Thyroid gland (tissue), 4 donors: ENCODE measurements around the gene COL27A1.

Source experiments
- POLR2A ChIP-seq, 2 donors: fragments of 450-650 bp; IDR thresholded peaks; one replicate each; pipeline ENCODE4 v1.6.1; 2017; ENCODE audit warnings: antibody characterized with exemption in 2 of 2, mild to moderate bottlenecking in 2 of 2, moderate library complexity in 1 of 2
- TF ChIP-seq, protein P1 (sequence below), 6 experiments: fragments of 200-600 bp in 3 of 6; fragments of 450-650 bp in 3 of 6; sonication (generic) in 3 of 6; IDR thresholded peaks; one replicate each; pipeline ENCODE4 v1.5.1; 2016 to 2019; ENCODE audit warnings: antibody characterized with exemption in 6 of 6, mild to moderate bottlenecking in 2 of 6, inconsistent platforms in 1 of 6, moderate library complexity in 1 of 6

DNA sequence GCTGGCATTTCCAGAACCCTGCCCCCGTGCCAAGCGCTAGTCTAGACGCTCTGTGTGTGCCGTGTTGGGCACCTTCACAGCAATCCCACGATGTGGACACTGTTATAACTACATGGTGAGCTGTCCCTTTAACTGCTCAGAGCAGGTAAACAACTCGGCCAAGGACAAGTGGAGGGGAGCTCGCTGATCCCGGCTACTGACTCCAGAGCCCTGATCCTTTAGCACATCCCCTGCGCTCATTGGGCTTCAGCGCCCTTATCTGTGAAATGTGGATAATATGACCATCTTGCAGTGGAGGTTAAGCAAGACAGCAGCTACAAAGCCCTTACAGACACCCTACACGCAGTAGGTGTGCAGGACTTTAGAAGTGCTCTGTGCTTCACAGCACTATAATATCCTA is 190.8 kb downstream of the COL27A1 start:
- no peak for TF ChIP-seq POLR2A (IDR thresholded peaks at IDR 0.05)
- TF ChIP-seq, protein P1, sequence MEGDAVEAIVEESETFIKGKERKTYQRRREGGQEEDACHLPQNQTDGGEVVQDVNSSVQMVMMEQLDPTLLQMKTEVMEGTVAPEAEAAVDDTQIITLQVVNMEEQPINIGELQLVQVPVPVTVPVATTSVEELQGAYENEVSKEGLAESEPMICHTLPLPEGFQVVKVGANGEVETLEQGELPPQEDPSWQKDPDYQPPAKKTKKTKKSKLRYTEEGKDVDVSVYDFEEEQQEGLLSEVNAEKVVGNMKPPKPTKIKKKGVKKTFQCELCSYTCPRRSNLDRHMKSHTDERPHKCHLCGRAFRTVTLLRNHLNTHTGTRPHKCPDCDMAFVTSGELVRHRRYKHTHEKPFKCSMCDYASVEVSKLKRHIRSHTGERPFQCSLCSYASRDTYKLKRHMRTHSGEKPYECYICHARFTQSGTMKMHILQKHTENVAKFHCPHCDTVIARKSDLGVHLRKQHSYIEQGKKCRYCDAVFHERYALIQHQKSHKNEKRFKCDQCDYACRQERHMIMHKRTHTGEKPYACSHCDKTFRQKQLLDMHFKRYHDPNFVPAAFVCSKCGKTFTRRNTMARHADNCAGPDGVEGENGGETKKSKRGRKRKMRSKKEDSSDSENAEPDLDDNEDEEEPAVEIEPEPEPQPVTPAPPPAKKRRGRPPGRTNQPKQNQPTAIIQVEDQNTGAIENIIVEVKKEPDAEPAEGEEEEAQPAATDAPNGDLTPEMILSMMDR (IDR thresholded peaks at IDR 0.05) = no peak
